SK-N-SH (cell line): ENCODE measurements around the gene PRTFDC1. TPM values are rescaled to one million over a fixed set of nuclear protein-coding genes. Genes with fewer than 3 reads are reported as not detected.

Experiments used
- CTCF ChIA-PET: fragments of 300-600, 350-600 bp; formaldehyde crosslinking; extraction: SDS; loops from one replicate; lab custom pipeline; 2021; lab: Yijun Ruan, JAX
- POLR2A ChIA-PET: fragments of 350-600 bp; sonication (Branson Sonifier 250); formaldehyde crosslinking; extraction: SDS; loops from one replicate; lab custom pipeline; 2020; ENCODE audit warnings: antibody characterized with exemption, inconsistent platforms; lab: Yijun Ruan, JAX
- DNase-seq: peaks from one replicate; pipeline ENCODE4 v3.0.0; 2012
- H2AFZ ChIP-seq: fragments of 200-600 bp; sonication (generic); 2 replicates; pipeline ENCODE4 v1.8.1; 2016; ENCODE audit warnings: antibody characterized with exemption, mild to moderate bottlenecking, low read depth
- H3F3A ChIP-seq: fragments of 200-600 bp; sonication (generic); replicated peaks from 2 replicates; pipeline ENCODE3; 2016; ENCODE audit warnings: antibody characterized with exemption, mild to moderate bottlenecking; ENCODE audit not compliant: insufficient read depth
- H3K27ac ChIP-seq, 2 experiments: fragments of 200-500 bp in 1 of 2; fragments of 200-600 bp in 1 of 2; sonication (Bioruptor generic) in 1 of 2; sonication (generic), shearing (Covaris generic) in 1 of 2; 2 replicates each; pipeline versions ENCODE4 v1.5.1 to v1.6.1; 2014 to 2016; ENCODE audit warnings: low read depth in 2 of 2, inconsistent platforms in 1 of 2, low read length in 1 of 2, mild to moderate bottlenecking in 1 of 2, mixed read lengths in 1 of 2
- H3K27me3 ChIP-seq: fragments of 200-600 bp; sonication (generic), shearing (Covaris generic); 2 replicates; pipeline ENCODE4 v1.6.1; 2016; ENCODE audit warnings: mixed run types; ENCODE audit not compliant: insufficient read depth
- H3K36me3 ChIP-seq, 2 experiments: fragments of 200-500 bp in 1 of 2; fragments of 200-600 bp in 1 of 2; sonication (Bioruptor generic) in 1 of 2; sonication (generic) in 1 of 2; replicated peaks in 1 of 2; 2 replicates each; pipeline versions ENCODE3 to v1.5.1; 2014 to 2016; ENCODE audit warnings: low read length in 1 of 2, mild to moderate bottlenecking in 1 of 2; ENCODE audit not compliant: insufficient read depth in 2 of 2, control insufficient read depth in 1 of 2
- H3K4me1 ChIP-seq, 2 experiments: fragments of 200-500 bp in 1 of 2; fragments of 200-600 bp in 1 of 2; sonication (Bioruptor generic) in 1 of 2; sonication (generic), shearing (Covaris generic) in 1 of 2; 2 replicates each; pipeline versions ENCODE4 v1.5.1 to v1.6.1; 2014 to 2016; ENCODE audit warnings: low read depth in 1 of 2, low read length in 1 of 2, mixed run types in 1 of 2; ENCODE audit not compliant: insufficient read depth in 2 of 2, control insufficient read depth in 1 of 2
- H3K4me2 ChIP-seq: fragments of 200-600 bp; sonication (generic), shearing (Covaris generic); 2 replicates; pipeline ENCODE4 v1.6.1; 2017; ENCODE audit warnings: mixed run types
- H3K4me3 ChIP-seq, 2 experiments: fragments of 200-500 bp in 1 of 2; fragments of 200-600 bp in 1 of 2; sonication (Bioruptor generic) in 1 of 2; sonication (generic), shearing (Covaris generic) in 1 of 2; 2 replicates each; pipeline versions ENCODE4 v1.5.1 to v1.8.1; 2014 to 2016; ENCODE audit warnings: low read depth in 2 of 2, inconsistent platforms in 1 of 2, low read length in 1 of 2, mild to moderate bottlenecking in 1 of 2, mixed read lengths in 1 of 2, moderate library complexity in 1 of 2
- H3K79me2 ChIP-seq: fragments of 200-600 bp; sonication (generic); 2 replicates; pipeline ENCODE4 v1.8.1; 2017; ENCODE audit warnings: mild to moderate bottlenecking; ENCODE audit not compliant: insufficient read depth
- H3K9ac ChIP-seq: fragments of 200-600 bp; sonication (generic); 2 replicates; pipeline ENCODE4 v1.6.1; 2017; ENCODE audit warnings: mixed run types
- H3K9me2 ChIP-seq: fragments of 200-600 bp; sonication (generic); 2 replicates; pipeline ENCODE4 v1.6.1; 2017; ENCODE audit warnings: mixed run types
- H3K9me3 ChIP-seq: fragments of 200-600 bp; sonication (generic); 2 replicates; pipeline ENCODE4 v1.6.1; 2017; ENCODE audit warnings: mixed run types, mild to moderate bottlenecking, moderate library complexity
- H4K20me1 ChIP-seq: fragments of 200-600 bp; sonication (generic); 2 replicates; pipeline ENCODE4 v1.6.1; 2017; ENCODE audit warnings: mild to moderate bottlenecking, mixed run types; ENCODE audit not compliant: insufficient read depth
- CHD2 ChIP-seq: fragments of 150-350 bp; IDR thresholded peaks from 2 replicates; pipeline ENCODE4 v1.6.1; 2018; ENCODE audit warnings: low read length; ENCODE audit not compliant: partially characterized antibody
- ELF1 ChIP-seq: IDR thresholded peaks from 2 replicates; pipeline ENCODE4 v1.4.0; 2012
- FOSL2 ChIP-seq: IDR thresholded peaks from 2 replicates; pipeline ENCODE4 v1.4.0; 2012; ENCODE audit warnings: low read depth, mild to moderate bottlenecking, moderate library complexity, borderline replicate concordance
- FOXJ3 ChIP-seq: sonication (generic); formaldehyde crosslinking; IDR thresholded peaks from 2 replicates; pipeline ENCODE4 v1.5.1; 2020; ENCODE audit warnings: mild to moderate bottlenecking, missing genetic modification reagents
- MEF2A ChIP-seq: IDR thresholded peaks from 2 replicates; pipeline ENCODE4 v1.4.0; 2012; ENCODE audit warnings: low read depth, borderline replicate concordance
- NFIC ChIP-seq: IDR thresholded peaks from 2 replicates; pipeline ENCODE4 v1.4.0; 2012; ENCODE audit warnings: borderline replicate concordance
- RAD21 ChIP-seq: IDR thresholded peaks from 2 replicates; pipeline ENCODE4 v1.6.1; 2012; ENCODE audit warnings: mild to moderate bottlenecking, low read length
- RXRA ChIP-seq: IDR thresholded peaks from 2 replicates; pipeline ENCODE4 v1.4.0; 2012; ENCODE audit warnings: low read depth, mild to moderate bottlenecking, borderline replicate concordance
- SMC3 ChIP-seq: IDR thresholded peaks from 2 replicates; pipeline ENCODE4 v1.6.1; 2012; ENCODE audit warnings: low read depth, low read length, improper control_type of control experiment
- TCF12 ChIP-seq: IDR thresholded peaks from 2 replicates; pipeline ENCODE4 v1.4.0; 2012
- WGBS: methylation state at CpG from one replicate; pipeline ENCODE4 v1.1.6; 2017; ENCODE audit warnings: low lambda C conversion rate; 5-methylcytosine and 5-hydroxymethylcytosine counted together
- polyA plus RNA-seq, 3 experiments: library from polyadenylated mRNA; depleted of rRNA; stranded (reverse); fragments of >200 nt; gene quantifications; 2 replicates each; pipeline ENCODE4 v1.2.3, GENCODE V29; 2012
- TF ChIP-seq, protein P1 (sequence below): IDR thresholded peaks from 2 replicates; pipeline ENCODE4 v1.4.0; 2012; ENCODE audit warnings: low read depth, borderline replicate concordance
- TF ChIP-seq, protein P2 (sequence below): fragments of 200-600 bp; sonication (generic); IDR thresholded peaks from 2 replicates; pipeline ENCODE4 v1.6.1; 2017; ENCODE audit warnings: antibody characterized with exemption, mild to moderate bottlenecking, moderate library complexity
- TF ChIP-seq, protein P3 (sequence below): fragments of 150-350 bp; IDR thresholded peaks from 2 replicates; pipeline ENCODE4 v1.6.1; 2017; ENCODE audit warnings: antibody characterized with exemption, low read length, low read depth, borderline replicate concordance
- TF ChIP-seq, protein P4 (sequence below): IDR thresholded peaks from 2 replicates; pipeline ENCODE4 v1.6.1; 2012; ENCODE audit warnings: mild to moderate bottlenecking, low read depth, low read length, moderate library complexity

The PRTFDC1 gene
- polyA plus RNA-seq, 1 of the 3 experiments (the other 2 are of a cell fraction) = 6.6 TPM

DNA sequence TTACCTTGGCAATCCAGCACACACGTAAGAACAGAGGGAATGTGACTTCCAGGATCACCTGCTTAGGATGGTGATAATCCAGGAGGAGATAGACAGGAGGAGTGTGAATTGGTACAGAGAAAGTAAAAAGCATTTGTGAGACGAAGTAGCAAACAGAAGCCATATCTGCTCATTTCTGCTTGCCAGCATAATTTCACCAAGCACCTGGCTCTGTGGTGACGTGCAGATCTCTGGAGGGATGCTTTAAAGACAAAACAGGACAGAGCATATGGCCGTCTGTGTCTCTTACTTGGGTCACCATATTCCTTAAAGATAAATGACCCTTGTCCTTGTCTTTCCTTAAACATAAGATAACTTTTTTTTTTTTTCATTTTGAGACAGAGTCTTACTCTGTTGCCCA is 138.6 kb downstream of the PRTFDC1 start:
- CTCF ChIA-PET = no interaction called here
- H3K79me2 ChIP-seq = no peaks in the 10 kb centered on the region

More for the DNA sequence above, 138.6 kb downstream of the PRTFDC1 start:
- no peaks in the 10 kb centered on the region for H4K20me1 ChIP-seq
- H3K36me3 ChIP-seq = no peaks in the 10 kb centered on the region
- H3K4me2 ChIP-seq = no peak overlapping the region
- H3F3A ChIP-seq = no peaks in the 10 kb centered on the region
- H3K4me1 ChIP-seq = 0 out of 4 replicates have a peak, but pooled peaks cover 0 to 6% of the 10 kb centered on the region in 2 experiments
- no peak overlapping the region for H3K27ac ChIP-seq
- TF ChIP-seq NFIC = no peak
- TF ChIP-seq, protein P1, sequence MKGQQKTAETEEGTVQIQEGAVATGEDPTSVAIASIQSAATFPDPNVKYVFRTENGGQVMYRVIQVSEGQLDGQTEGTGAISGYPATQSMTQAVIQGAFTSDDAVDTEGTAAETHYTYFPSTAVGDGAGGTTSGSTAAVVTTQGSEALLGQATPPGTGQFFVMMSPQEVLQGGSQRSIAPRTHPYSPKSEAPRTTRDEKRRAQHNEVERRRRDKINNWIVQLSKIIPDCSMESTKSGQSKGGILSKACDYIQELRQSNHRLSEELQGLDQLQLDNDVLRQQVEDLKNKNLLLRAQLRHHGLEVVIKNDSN = no peak
- TF ChIP-seq, protein P2, sequence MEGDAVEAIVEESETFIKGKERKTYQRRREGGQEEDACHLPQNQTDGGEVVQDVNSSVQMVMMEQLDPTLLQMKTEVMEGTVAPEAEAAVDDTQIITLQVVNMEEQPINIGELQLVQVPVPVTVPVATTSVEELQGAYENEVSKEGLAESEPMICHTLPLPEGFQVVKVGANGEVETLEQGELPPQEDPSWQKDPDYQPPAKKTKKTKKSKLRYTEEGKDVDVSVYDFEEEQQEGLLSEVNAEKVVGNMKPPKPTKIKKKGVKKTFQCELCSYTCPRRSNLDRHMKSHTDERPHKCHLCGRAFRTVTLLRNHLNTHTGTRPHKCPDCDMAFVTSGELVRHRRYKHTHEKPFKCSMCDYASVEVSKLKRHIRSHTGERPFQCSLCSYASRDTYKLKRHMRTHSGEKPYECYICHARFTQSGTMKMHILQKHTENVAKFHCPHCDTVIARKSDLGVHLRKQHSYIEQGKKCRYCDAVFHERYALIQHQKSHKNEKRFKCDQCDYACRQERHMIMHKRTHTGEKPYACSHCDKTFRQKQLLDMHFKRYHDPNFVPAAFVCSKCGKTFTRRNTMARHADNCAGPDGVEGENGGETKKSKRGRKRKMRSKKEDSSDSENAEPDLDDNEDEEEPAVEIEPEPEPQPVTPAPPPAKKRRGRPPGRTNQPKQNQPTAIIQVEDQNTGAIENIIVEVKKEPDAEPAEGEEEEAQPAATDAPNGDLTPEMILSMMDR = no peak
- no peak for TF ChIP-seq RAD21
- no peak for TF ChIP-seq FOXJ3 (CRISPR knock-in tag)
- no peak for TF ChIP-seq ELF1
- TF ChIP-seq TCF12 = no peak
- TF ChIP-seq MEF2A = no peak
- TF ChIP-seq FOSL2 = no peak
- TF ChIP-seq SMC3 = no peak
- TF ChIP-seq, protein P3, sequence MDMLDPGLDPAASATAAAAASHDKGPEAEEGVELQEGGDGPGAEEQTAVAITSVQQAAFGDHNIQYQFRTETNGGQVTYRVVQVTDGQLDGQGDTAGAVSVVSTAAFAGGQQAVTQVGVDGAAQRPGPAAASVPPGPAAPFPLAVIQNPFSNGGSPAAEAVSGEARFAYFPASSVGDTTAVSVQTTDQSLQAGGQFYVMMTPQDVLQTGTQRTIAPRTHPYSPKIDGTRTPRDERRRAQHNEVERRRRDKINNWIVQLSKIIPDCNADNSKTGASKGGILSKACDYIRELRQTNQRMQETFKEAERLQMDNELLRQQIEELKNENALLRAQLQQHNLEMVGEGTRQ = no peak
- TF ChIP-seq CHD2 = no peak
- no peak for TF ChIP-seq RXRA
- TF ChIP-seq, protein P4, sequence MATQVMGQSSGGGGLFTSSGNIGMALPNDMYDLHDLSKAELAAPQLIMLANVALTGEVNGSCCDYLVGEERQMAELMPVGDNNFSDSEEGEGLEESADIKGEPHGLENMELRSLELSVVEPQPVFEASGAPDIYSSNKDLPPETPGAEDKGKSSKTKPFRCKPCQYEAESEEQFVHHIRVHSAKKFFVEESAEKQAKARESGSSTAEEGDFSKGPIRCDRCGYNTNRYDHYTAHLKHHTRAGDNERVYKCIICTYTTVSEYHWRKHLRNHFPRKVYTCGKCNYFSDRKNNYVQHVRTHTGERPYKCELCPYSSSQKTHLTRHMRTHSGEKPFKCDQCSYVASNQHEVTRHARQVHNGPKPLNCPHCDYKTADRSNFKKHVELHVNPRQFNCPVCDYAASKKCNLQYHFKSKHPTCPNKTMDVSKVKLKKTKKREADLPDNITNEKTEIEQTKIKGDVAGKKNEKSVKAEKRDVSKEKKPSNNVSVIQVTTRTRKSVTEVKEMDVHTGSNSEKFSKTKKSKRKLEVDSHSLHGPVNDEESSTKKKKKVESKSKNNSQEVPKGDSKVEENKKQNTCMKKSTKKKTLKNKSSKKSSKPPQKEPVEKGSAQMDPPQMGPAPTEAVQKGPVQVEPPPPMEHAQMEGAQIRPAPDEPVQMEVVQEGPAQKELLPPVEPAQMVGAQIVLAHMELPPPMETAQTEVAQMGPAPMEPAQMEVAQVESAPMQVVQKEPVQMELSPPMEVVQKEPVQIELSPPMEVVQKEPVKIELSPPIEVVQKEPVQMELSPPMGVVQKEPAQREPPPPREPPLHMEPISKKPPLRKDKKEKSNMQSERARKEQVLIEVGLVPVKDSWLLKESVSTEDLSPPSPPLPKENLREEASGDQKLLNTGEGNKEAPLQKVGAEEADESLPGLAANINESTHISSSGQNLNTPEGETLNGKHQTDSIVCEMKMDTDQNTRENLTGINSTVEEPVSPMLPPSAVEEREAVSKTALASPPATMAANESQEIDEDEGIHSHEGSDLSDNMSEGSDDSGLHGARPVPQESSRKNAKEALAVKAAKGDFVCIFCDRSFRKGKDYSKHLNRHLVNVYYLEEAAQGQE = no peak
- TF ChIP-seq, all 33 proteins: peak for 0
- no peak for DNase-seq
- Histone ChIP-seq H3K4me3 (no peak overlapping the region), H2AFZ (no peak overlapping the region), H3K9me2 (no peaks in the 10 kb centered on the region), H3K9me3 (no peaks in the 10 kb centered on the region), H3K9ac (no peak overlapping the region), H3K27me3 (no peaks in the 10 kb centered on the region)
- POLR2A ChIA-PET = no interaction called here
- 94% methylated on average over 4 of the region's 4 CpGs for WGBS
